Skeletal muscle tissue (tissue), 4 donors: ENCODE data around the gene SCG2. TPM values are rescaled to one million over a fixed set of nuclear protein-coding genes. Genes with fewer than 3 reads are reported as not detected.
"Not testable (repeated sequence)": the region's sequence is repeated elsewhere in the genome, so short reads cannot be mapped to it uniquely, and the experiment has no call there.

Experiments used
- H3K27ac ChIP-seq: one replicate; pipeline ENCODE4 v1.7.0; 2013; ENCODE audit warnings: mild to moderate bottlenecking, low read depth, low read length, inconsistent platforms
- H3K27me3 ChIP-seq, 3 donors: one replicate each; pipeline ENCODE4 v1.7.0; 2013; ENCODE audit warnings: low read length in 3 of 3; ENCODE audit not compliant: control insufficient read depth in 3 of 3, insufficient read depth in 3 of 3
- H3K36me3 ChIP-seq, 3 donors: one replicate each; pipeline ENCODE4 v1.7.0; 2013; ENCODE audit warnings: low read length in 3 of 3; ENCODE audit not compliant: control insufficient read depth in 3 of 3, insufficient read depth in 3 of 3
- H3K4me1 ChIP-seq, 3 donors: one replicate each; pipeline ENCODE4 v1.7.0; 2013; ENCODE audit warnings: low read length in 3 of 3, mild to moderate bottlenecking in 3 of 3; ENCODE audit not compliant: control insufficient read depth in 3 of 3, insufficient read depth in 3 of 3
- H3K4me3 ChIP-seq, 3 donors: one replicate each; pipeline ENCODE4 v1.7.0; 2013; ENCODE audit warnings: low read length in 3 of 3
- H3K9ac ChIP-seq, 3 donors: one replicate each; pipeline ENCODE4 v1.7.0; 2013; ENCODE audit warnings: low read length in 3 of 3, mild to moderate bottlenecking in 3 of 3, moderate library complexity in 2 of 3, low read depth in 1 of 3
- H3K9me3 ChIP-seq, 3 donors: one replicate each; pipeline ENCODE4 v1.7.0; 2013; ENCODE audit warnings: low read length in 3 of 3; ENCODE audit not compliant: control insufficient read depth in 3 of 3
- total RNA-seq: library from RNA; depleted of rRNA; stranded (reverse); fragments of >200 nt; gene quantifications from one replicate; pipeline ENCODE4 v1.2.3, GENCODE V29; 2014
- donor health status: Osteomylitis.

Gene SCG2
- total RNA-seq, 1 donor from 2014 or later = not detected

DNA sequence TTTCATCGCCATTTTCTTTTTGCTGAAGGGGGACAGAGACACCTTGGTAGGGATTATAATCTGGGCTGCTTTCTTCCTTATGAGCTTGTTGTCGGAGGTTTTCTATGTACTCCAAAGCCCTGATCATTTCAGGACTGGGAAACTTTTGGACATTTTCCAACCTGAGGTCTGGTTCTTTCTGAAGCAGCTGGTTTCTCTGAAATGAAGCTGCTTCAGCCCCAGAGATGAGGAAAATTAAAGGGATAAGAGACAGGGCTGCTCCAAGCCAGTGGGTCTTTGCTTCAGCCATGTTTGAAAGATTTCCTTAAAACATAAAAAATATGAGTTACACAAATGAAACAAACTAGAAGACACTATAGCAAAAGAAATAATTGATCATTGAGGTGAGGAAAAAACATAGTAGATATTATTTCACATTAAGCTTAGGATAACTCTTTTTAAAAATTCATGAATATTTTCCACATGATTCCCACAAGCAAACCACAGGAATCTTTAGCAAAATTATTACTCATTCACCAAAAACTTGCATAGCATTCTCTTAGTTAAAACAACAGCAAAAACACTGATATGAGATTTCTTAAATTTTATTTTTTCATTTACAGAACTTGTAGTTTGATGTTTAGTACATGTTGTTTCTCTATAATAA, 3.0 kb downstream of the SCG2 start:
- Histone ChIP-seq H3K9ac (no peak overlapping the region), H3K27ac (no peak overlapping the region), H3K36me3 (no peaks in the 10 kb centered on the region), H3K4me3 (no peak overlapping the region), H3K27me3 (peaks cover 0 to 5% (median 0%) of the 10 kb centered on the region in 3 donors), H3K9me3 (no peaks in the 10 kb centered on the region), H3K4me1 (no peaks in the 10 kb centered on the region)

DNA sequence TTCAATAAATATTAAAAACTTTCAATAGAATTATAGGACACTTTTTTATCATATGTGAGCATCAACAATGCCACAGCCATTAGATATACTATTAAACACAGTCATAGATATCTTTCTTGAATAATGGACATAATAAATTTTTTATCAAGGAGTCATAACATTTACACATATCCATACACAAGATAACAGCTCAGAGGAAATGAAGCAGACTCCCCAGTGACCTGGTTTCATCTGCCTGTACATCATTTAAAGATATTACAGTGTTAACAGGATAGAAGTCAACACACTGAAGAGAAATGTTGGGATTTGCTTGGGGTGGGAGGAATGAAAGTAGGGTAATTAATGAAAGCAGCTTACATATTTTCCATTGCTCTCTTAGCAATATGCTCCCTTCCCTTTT, 5.1 kb downstream of the SCG2 start:
- Histone ChIP-seq H3K4me1 (no peaks in the 10 kb centered on the region), H3K9me3 (no peaks in the 10 kb centered on the region), H3K27me3 (peaks cover 0 to 5% (median 0%) of the 10 kb centered on the region in 3 donors), H3K9ac (no peak overlapping the region), H3K4me3 (no peak overlapping the region), H3K27ac (no peak overlapping the region), H3K36me3 (no peaks in the 10 kb centered on the region)

DNA sequence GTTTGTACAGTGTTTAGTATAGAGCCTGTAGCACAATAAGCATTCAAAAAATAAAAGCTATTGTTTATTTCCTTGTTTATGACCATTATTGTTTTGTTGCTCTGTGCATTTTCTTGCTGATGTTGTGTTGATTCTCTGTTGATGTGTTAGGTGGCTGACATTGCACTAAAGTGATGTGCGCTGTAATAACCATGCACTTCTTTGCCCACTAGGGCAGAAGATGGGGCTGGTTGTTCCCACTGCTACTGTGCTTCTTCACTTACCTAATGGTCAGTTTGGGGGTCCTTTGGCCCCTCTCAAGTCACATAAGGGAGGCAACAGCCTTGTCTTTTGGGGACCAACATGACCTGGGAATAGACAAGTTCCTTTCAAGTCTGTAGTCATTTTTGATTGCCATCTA, 6.0 kb downstream of the SCG2 start:
- no peak overlapping the region for H3K4me3 ChIP-seq
- peaks cover 0 to 5% (median 0%) of the 10 kb centered on the region in 3 donors for H3K27me3 ChIP-seq
- H3K9me3 ChIP-seq = no peaks in the 10 kb centered on the region
- H3K27ac ChIP-seq = no peak overlapping the region
- H3K36me3 ChIP-seq = no peaks in the 10 kb centered on the region
- H3K4me1 ChIP-seq = no peaks in the 10 kb centered on the region
- H3K9ac ChIP-seq = no peak overlapping the region

DNA sequence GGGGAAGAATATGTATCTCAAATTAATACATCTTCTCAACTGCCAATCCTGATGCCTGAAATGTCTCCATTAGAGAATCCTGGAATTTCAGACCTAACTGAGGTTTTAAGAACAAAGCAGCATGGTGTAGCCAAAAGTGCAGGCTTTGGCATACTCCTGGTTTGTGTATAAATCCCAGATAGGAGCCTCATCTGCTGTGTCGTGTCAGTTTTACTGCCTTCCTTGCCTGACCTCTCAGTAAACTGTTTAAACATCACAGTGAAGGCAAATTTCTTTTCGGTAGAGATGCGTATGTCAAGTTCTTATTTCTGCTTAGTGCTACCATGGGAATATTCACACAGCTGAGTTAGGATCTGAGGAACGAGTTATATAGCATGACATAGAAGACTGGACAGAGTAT, 7.3 kb downstream of the SCG2 start:
- Histone ChIP-seq H3K9ac (no peak overlapping the region), H3K4me3 (no peak overlapping the region), H3K4me1 (no peaks in the 10 kb centered on the region), H3K9me3 (no peaks in the 10 kb centered on the region), H3K36me3 (no peaks in the 10 kb centered on the region), H3K27ac (no peak overlapping the region), H3K27me3 (peaks cover 0 to 5% (median 0%) of the 10 kb centered on the region in 3 donors)

DNA sequence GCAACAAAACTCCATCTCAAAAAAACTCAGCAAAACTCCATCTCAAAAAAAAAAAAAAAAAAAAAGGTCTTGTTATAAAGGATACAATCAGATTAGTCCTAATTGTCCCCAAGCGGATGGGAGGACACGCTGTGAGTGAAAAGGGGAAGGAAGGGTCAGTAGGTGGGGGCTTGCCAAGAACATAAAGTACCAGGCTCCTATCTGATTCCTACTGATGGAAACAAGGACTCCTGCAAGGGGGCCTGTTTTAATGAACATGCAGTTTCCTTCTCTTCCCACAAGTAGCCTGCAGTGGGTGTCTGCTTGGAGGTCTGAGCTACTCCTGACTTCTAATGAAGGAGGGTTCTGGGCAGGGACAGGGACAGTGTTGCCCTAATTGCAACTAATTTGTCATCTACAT, 7.9 kb downstream of the SCG2 start:
- Histone ChIP-seq H3K9ac (no peak overlapping the region), H3K27me3 (peaks cover 0 to 5% (median 0%) of the 10 kb centered on the region in 3 donors), H3K27ac (no peak overlapping the region), H3K36me3 (no peaks in the 10 kb centered on the region), H3K9me3 (no peaks in the 10 kb centered on the region), H3K4me1 (no peaks in the 10 kb centered on the region), H3K4me3 (no peak overlapping the region)

DNA sequence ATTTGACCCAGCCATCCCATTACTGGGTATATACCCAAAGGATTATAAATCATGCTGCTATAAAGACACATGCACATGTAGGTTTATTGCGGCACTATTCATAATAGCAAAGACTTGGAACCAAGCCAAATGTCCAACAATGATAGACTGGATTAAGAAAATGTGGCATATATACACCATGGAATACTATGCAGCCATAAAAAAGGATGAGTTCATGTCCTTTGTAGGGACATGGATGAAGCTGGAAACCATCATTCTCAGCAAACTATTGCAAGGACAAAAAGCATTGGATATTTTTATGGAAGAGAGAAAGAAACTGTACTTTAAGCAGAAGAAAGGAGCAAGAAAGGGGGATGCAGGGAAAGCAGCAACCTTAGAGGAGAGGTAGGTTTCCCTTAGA, 9.5 kb downstream of the SCG2 start:
- H3K9ac ChIP-seq, H3K4me1 ChIP-seq, H3K27ac ChIP-seq, H3K36me3 ChIP-seq, H3K9me3 ChIP-seq, H3K4me3 ChIP-seq, H3K27me3 ChIP-seq: not testable (repeated sequence)

DNA sequence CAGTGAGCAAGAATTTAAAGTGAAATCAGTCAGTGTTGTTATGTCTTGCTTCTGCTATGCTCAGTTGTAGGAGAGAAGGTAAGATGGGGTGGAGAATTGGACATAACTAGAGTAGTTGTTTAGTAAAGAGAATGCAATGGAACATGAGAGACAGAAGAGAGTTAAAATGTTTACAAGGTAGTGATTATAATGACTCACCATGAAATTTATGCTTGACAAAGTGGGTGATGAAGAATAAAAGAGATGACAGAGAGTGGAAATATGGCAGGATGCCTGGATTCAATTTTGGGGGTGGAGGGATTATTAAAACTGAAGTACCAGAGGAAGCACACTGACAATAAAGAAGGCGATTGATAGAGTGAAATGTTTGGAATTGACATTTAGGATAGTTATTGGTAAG, 10.6 kb downstream of the SCG2 start:
- Histone ChIP-seq H3K4me3 (no peak overlapping the region), H3K9ac (no peak overlapping the region), H3K9me3 (no peaks in the 10 kb centered on the region), H3K36me3 (no peaks in the 10 kb centered on the region), H3K27me3 (no peaks in the 10 kb centered on the region), H3K4me1 (peaks cover 0 to 3% (median 1%) of the 10 kb centered on the region in 3 donors), H3K27ac (no peak overlapping the region)

DNA sequence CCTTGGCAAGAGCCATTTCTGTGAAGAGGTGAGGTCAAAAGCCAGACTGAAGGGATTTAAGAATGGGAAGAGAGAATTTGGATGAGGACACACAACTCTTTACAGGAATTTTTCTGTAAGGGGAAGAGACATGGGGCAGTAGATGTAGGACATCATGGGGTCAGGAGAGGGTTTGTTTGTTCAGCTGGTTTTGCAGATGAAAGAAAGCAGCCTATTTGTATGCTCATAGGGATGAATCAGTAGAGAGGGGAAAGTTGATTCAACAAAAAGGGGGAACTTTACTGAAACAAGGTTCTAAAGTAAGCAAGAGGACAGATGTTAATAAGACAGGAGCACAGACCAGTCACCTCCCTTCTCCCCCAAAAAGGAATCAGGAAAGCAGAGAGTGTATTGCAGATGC, 11.2 kb downstream of the SCG2 start:
- Histone ChIP-seq H3K27me3 (no peaks in the 10 kb centered on the region), H3K36me3 (no peaks in the 10 kb centered on the region), H3K27ac (no peak overlapping the region), H3K4me1 (peaks cover 0 to 4% (median 3%) of the 10 kb centered on the region in 3 donors), H3K4me3 (no peak overlapping the region), H3K9ac (no peak overlapping the region), H3K9me3 (no peaks in the 10 kb centered on the region)

DNA sequence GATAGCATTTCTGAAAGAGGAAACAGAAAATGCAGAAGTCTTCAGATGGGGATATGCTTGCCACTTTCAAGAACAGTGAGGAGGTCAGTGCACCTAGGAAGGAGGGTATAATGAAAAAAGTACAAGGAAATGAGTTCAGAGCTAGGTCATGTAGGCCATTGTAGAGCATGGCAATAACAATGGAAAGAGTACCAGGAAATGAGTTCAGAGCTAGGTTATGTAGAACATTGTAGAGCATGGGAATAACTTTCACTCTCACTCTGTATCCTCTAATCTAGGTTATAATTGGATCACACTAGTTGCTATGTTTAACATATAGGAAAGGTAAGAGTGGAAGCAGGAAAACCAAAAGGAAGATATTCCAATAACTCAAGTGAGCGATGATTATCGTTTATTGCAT, 12.3 kb downstream of the SCG2 start:
- Histone ChIP-seq H3K9me3 (no peaks in the 10 kb centered on the region), H3K4me3 (no peak overlapping the region), H3K36me3 (no peaks in the 10 kb centered on the region), H3K27me3 (no peaks in the 10 kb centered on the region), H3K4me1 (peaks cover 0 to 4% (median 3%) of the 10 kb centered on the region in 3 donors), H3K9ac (no peak overlapping the region), H3K27ac (no peak overlapping the region)

DNA sequence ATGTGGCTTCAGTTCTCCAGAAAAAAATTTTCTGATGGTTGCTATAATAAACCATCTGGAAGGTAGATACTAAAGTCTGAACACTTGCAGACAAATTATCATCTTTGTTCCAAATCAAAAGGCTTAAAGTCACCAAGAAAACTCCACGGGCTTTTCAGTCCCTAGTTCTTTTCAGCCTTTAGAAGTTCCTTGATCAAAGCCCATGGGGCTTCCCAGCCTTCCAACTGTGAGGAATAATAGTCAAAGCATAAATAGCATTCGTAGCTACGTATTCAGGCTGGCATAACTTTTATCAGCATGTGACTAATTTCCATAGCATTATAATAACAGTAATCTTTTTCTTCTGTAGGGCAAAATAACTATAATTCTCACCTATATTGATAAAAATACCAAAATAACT, 13.9 kb downstream of the SCG2 start:
- Histone ChIP-seq H3K27me3 (no peaks in the 10 kb centered on the region), H3K4me3 (no peak overlapping the region), H3K4me1 (peaks cover 0 to 4% (median 3%) of the 10 kb centered on the region in 3 donors), H3K9ac (no peak overlapping the region), H3K36me3 (no peaks in the 10 kb centered on the region), H3K9me3 (no peaks in the 10 kb centered on the region), H3K27ac (no peak overlapping the region)
